ENCODE results near the gene TNFRSF9.
"Not testable (repeated sequence)": the region's sequence is repeated elsewhere in the genome, so short reads cannot be mapped to it uniquely, and the experiment has no call there.

TNFRSF9 gene

DNA sequence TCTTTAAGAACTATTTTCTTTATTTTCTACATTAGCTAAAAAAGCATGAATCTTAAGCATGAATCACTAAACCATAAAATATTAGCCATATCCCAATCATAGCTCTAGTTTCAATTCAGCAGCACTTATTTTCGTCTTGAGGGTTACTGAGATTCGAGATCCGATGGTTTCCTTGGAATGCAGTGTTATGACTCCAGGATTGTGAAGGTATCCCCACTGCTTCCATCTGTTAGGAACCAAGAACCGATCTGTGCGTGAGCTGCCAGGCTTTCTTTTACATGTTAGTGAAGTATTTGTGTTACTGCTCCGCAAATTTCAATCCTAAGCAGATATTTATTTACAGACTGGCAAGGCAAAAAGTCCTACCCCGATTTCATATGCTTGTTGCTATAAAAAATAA, 18.8 kb downstream of the TNFRSF9 start:
- Mint-ChIP-seq H3K9me3 (no peaks in the 10 kb centered on the region), H3K4me1 (peaks cover 6% of the 10 kb centered on the region), H3K27ac (no peak overlapping the region), H3K4me3 (no peak overlapping the region), H3K36me3 (no peaks in the 10 kb centered on the region), H3K27me3 (no peaks in the 10 kb centered on the region)
- no peak for DNase-seq
- CTCF ChIA-PET: no interaction called here

DNA sequence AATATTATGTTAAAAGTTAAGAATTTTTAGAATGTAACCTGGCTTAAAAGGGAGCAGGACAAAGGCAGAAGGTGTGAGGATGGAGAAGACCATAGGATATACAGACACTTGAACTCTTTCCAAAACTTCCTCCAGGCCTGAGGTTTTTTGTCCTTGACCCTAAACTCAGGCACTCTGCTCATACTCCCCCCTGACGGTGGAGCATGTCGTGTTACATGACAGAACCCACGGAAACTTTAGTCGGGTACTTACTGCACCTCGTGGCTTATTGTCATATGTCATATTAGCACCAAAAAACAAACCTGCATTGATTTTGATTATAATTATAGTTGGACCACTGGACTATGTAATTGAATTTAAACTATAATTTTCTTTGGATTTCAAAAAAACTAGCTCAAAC, 20.8 kb downstream of the TNFRSF9 start:
- H3K9me3 Mint-ChIP-seq: no peaks in the 10 kb centered on the region
- CTCF ChIA-PET: interaction anchor here (0.7 to 1.7 kb wide), 4 partner anchors 14 to 167 kb away, joined by 3 to 8 read pairs (median 4); no protein-coding TSS in a partner anchor
- DNase-seq: no peak
- H3K4me1 Mint-ChIP-seq: peaks cover 8% of the 10 kb centered on the region
- no peaks in the 10 kb centered on the region for H3K27me3 Mint-ChIP-seq
- H3K36me3 Mint-ChIP-seq: no peaks in the 10 kb centered on the region
- H3K27ac Mint-ChIP-seq: no peak overlapping the region
- no peak overlapping the region for H3K4me3 Mint-ChIP-seq

DNA sequence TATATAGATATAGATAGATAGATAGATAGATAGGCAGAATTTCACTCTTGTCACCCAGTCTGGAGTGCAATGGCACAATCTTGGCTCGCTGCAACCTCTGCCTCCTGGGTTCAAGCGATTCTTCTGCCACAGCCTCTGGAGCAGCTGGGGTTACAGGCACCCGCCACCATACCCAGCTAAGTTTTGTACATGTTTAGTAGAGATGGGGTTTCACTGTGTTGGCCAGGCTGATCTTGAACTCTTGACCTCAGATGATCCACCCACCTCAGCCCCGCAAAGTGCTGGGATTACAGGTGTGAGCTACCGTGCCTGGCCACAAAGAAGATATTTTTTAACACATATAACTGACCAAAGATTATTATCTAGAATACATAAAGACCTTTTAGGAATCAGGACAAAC, 22.7 kb downstream of the TNFRSF9 start:
- H3K27me3 Mint-ChIP-seq, CTCF ChIA-PET, H3K36me3 Mint-ChIP-seq, H3K4me3 Mint-ChIP-seq, H3K27ac Mint-ChIP-seq, H3K9me3 Mint-ChIP-seq, DNase-seq: not testable (repeated sequence)
- peaks cover 12% of the 10 kb centered on the region for H3K4me1 Mint-ChIP-seq

DNA sequence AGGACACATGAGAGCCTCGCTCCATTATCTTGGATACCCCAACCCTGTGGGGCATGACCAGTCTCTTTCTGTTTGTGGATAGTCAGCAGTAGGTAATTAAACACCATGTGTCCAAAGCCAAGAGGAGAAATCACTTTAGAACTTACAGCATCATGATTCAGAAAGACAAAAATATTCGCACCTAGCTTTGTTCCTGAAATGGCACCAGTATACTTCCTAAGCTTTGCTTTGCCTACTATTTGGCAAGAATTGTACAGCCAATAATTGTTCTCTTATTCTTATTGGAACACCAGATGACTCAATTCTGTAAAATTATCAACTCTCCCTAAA, 24.2 kb downstream of the TNFRSF9 start:
- H3K4me1 Mint-ChIP-seq: peaks cover 17% of the 10 kb centered on the region

DNA sequence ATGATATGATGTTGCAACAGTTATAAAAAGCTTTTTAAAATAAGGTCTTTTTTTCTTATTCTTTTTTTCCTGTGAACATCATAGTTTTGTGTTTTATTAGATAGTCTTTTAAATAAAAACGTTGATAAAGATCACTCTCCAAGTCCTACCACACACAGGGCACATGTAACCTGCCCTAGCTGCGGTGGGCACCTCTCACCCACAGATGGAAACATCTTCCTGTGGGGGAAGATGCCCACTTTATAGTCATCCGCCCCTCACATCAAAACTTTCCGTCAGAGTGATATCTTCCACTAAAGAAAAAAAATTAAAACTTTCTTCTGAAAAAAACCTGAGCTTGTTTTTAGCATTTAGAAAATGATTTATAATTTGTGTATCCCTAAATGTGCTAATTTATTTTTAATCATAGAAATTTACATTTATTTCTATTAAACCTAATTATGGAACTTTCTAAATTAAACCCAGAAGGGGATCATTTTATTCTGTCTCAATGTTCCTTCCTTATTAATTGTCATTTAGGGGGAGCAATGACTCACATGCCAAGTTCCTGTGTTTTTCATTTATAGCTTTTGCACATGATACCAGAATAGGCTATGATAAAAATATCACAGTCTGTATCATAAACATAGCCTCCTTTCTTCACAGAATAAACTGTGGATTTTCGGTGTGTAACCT, 24.7 kb downstream of the TNFRSF9 start:
- Mint-ChIP-seq H3K36me3 (no peaks in the 10 kb centered on the region), H3K4me1 (peaks cover 17% of the 10 kb centered on the region), H3K27me3 (peaks cover 5% of the 10 kb centered on the region), H3K4me3 (no peak overlapping the region), H3K9me3 (no peaks in the 10 kb centered on the region), H3K27ac (no peak overlapping the region)
- CTCF ChIA-PET: interaction anchor here (1.2 to 1.3 kb wide), 3 partner anchors 12 to 26 kb away, joined by 3 to 4 read pairs (median 3); no protein-coding TSS in a partner anchor
- DNase-seq: no peak

More for the DNA sequence above, 24.2 kb downstream of the TNFRSF9 start:
- CTCF ChIA-PET: interaction anchor here (1.2 to 1.3 kb wide), 3 partner anchors 13 to 26 kb away, joined by 3 to 4 read pairs (median 3); no protein-coding TSS in a partner anchor
- Mint-ChIP-seq H3K27me3 (peaks cover 5% of the 10 kb centered on the region), H3K4me3 (no peak overlapping the region), H3K9me3 (no peaks in the 10 kb centered on the region), H3K36me3 (no peaks in the 10 kb centered on the region), H3K27ac (no peak overlapping the region)
- no peak for DNase-seq

DNA sequence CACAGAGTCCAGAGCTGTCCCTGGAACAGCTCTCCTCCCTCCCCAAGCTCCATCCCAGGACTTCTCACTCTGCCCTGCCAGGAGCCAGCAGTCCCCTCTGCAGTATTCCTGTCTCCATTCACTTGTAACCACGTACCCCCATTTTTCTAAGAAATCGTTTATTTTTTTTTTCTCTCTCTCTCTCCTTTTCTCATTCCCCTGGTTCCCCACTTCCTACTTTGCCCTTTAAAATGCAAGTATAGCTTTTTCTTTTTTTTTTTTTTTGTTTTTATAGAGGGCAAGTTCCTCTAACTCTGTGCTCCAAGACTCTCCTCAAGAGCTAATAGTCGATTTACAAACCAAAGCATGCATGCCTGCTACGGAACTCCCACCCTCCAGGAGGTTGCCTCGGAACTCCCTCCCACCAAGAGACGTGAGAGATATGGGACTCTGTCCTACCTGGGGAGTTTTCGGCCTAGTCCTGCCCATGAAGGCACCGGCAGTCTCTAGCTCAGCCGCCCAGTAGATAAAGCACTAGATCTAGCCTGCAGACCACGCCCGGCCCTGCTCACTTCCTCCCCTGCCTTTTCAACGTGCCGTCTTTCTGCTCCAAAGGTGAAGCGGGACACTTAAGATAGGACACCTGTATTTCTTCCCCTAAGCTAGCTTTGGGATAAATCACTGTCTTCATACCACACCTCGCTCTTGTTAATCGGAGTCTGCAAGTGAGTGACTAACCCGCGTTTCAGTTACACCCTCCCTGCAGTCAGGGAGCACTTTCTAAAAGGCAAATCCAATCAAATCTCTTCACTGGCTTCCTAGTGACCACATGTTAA, 27.7 kb downstream of the TNFRSF9 start:
- no peaks in the 10 kb centered on the region for H3K9me3 Mint-ChIP-seq
- CTCF ChIA-PET: no interaction called here
- peak overlapping the region; percentile 46 for H3K27ac Mint-ChIP-seq
- DNase-seq: peak; percentile 24
- H3K36me3 Mint-ChIP-seq: no peaks in the 10 kb centered on the region
- no peak overlapping the region for H3K4me3 Mint-ChIP-seq
- peaks cover 11% of the 10 kb centered on the region for H3K4me1 Mint-ChIP-seq
- H3K27me3 Mint-ChIP-seq: peaks cover 5% of the 10 kb centered on the region

DNA sequence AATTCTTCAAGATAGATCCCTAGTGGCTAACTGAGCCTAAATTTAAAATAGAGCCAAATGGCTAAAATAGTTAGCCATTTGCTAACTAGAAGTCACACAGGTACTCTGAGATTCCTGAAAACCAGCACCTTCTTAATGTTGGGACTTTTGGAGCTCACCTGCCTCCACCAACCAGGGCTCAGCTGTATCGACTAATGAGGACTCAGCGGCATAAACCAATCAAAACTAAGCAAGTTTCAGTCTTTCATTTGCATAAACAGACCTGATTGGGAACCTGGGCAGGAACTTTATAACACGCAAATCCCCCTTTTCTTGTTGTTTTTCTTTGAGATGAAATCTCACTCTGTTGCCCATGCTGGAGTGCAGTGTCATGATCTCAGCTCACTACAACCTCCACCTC, 28.5 kb downstream of the TNFRSF9 start:
- H3K27me3 Mint-ChIP-seq: peaks cover 5% of the 10 kb centered on the region
- H3K36me3 Mint-ChIP-seq: no peaks in the 10 kb centered on the region
- CTCF ChIA-PET: no interaction called here
- no peak overlapping the region for H3K4me3 Mint-ChIP-seq
- no peak for DNase-seq
- no peak overlapping the region for H3K27ac Mint-ChIP-seq
- H3K4me1 Mint-ChIP-seq: peaks cover 11% of the 10 kb centered on the region
- no peaks in the 10 kb centered on the region for H3K9me3 Mint-ChIP-seq

DNA sequence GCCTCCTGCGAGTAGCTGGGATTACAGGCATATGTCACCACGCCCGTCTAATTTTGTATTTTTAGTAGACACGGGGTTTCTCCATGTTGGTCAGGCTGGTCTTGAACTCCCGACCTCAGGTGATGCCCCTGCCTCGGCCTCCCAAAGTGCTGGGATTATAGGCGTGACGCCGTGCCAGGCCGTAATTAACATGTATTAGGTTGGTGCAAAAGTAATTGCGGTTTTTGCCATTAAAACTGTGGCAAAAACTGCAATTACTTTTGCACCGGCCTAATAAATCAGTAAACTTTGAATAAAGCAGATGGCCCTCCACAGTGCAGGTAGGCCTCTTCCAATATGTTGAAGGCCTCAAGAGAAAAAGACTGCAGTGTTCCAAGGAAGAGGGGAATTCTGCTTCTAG, 35.4 kb downstream of the TNFRSF9 start:
- CTCF ChIA-PET: interaction anchor here (0.7 to 3.4 kb wide), 4 partner anchors 14 to 237 kb away, joined by 3 to 20 read pairs (median 3); no protein-coding TSS in a partner anchor
- Mint-ChIP-seq H3K27ac (no peak overlapping the region), H3K9me3 (no peaks in the 10 kb centered on the region), H3K36me3 (no peaks in the 10 kb centered on the region), H3K4me3 (no peak overlapping the region), H3K27me3 (peaks cover 11% of the 10 kb centered on the region), H3K4me1 (peaks cover 2% of the 10 kb centered on the region)
- no peak for DNase-seq

DNA sequence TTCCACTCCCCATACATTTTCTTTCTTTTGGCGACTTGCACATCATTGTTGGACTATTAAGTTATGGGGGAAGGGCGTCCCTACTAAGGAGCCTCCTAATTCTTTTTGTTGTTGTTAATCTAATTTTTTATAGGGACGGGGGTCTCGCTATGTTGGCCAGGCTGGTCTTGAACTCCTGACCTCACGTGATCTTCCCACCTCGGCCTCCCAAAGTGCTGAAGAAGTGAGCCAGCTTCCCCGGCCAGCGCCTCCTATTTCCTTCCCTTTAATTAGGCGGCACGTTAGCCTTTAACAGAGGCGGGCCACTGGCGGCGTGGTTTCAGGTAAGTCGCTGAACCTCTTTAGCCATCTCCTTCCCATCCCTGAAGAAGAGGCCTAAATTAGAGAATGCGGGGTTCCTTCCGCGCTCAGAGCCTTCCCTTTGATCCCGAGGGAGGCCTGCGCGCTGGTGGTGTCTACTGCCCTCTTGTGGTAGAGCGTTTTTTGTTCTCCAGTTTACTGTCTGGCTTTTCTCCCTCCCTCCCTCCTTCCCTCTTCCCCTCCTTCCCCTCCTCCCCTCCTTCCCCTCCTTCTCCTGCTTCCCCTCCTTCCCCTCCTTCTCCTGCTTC, 38.1 kb downstream of the TNFRSF9 start:
- H3K27ac Mint-ChIP-seq: no peak overlapping the region
- no peaks in the 10 kb centered on the region for H3K36me3 Mint-ChIP-seq
- DNase-seq: peak; percentile 65
- H3K4me3 Mint-ChIP-seq: no peak overlapping the region
- H3K9me3 Mint-ChIP-seq: no peaks in the 10 kb centered on the region
- H3K4me1 Mint-ChIP-seq: peaks cover 4% of the 10 kb centered on the region
- CTCF ChIA-PET: interaction anchor here (1.1 to 4.3 kb wide), 6 partner anchors 39 to 235 kb away, joined by 3 to 36 read pairs (median 6); partner anchors contain the start of gene TNFRSF9
- peaks cover 12% of the 10 kb centered on the region for H3K27me3 Mint-ChIP-seq

DNA sequence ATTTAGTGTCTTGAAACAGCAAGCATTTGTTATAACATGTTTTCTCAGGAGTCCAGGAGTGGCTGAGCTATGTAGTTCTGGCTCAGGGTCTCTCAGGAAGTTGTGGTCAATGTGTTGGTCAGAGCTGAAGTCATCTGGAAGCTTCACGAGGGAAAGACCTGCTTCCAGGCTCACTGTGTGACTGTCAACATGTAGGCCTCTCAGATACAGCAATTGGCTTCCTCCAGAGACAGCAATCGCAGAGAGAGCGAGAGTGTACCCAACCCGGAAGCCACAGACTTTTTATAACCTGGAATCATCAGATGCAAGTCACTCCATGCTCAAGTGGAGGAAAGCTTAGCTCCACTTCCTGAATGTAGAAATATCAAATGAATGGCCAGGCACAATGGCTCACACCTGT, 40.9 kb downstream of the TNFRSF9 start:
- H3K27ac Mint-ChIP-seq: no peak overlapping the region
- H3K4me3 Mint-ChIP-seq: no peak overlapping the region
- CTCF ChIA-PET: interaction anchor here (1.4 to 4.3 kb wide), 3 partner anchors 92 to 232 kb away, joined by 4 to 36 read pairs (median 9); no protein-coding TSS in a partner anchor
- no peak for DNase-seq
- no peaks in the 10 kb centered on the region for H3K36me3 Mint-ChIP-seq
- peaks cover 15% of the 10 kb centered on the region for H3K27me3 Mint-ChIP-seq
- peaks cover 4% of the 10 kb centered on the region for H3K4me1 Mint-ChIP-seq
- H3K9me3 Mint-ChIP-seq: no peaks in the 10 kb centered on the region

DNA sequence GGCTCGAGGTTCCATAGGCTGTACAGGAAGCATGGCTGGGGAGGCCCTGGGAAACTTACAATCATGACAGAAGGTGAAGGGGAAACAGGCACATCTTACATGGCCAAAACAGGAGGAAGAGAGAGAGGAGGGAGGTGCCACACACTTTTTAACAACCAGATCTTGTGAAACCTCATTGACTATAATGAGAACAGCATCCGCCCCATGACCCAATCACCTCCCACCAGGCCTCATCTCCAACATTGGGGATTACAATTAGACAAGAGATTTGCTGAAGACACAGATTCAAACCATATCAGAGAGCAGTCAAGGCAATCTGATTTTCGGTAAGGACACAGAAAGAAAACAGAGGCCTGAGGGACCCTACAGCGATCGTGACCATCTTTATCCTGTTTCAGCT, 41.7 kb downstream of the TNFRSF9 start:
- H3K4me3 Mint-ChIP-seq: no peak overlapping the region
- no peaks in the 10 kb centered on the region for H3K9me3 Mint-ChIP-seq
- no peak overlapping the region for H3K27ac Mint-ChIP-seq
- H3K27me3 Mint-ChIP-seq: peaks cover 15% of the 10 kb centered on the region
- CTCF ChIA-PET: interaction anchor here (1.4 to 4.3 kb wide), 3 partner anchors 91 to 232 kb away, joined by 4 to 36 read pairs (median 9); no protein-coding TSS in a partner anchor
- no peak for DNase-seq
- H3K4me1 Mint-ChIP-seq: peaks cover 4% of the 10 kb centered on the region
- H3K36me3 Mint-ChIP-seq: no peaks in the 10 kb centered on the region

DNA sequence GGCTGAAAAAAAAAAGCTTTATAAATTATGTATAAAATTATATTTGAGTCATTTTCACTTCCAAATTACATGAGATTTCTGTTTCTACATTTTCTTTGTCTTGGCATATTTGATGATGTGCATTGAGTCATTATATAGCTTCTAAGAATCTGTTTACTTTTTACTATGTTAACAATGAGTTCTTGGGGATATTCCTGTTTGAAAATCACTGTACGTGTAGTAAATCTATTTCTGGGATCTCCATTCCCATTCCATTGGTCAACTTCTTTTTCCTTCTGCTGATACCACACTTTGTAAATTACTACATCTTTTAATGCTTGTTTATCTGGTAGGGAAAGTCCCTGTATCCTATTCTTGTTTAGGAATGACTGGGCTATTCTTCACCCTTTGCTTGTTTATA, 43.6 kb downstream of the TNFRSF9 start:
- H3K9me3 Mint-ChIP-seq: no peaks in the 10 kb centered on the region
- CTCF ChIA-PET: no interaction called here
- no peak for DNase-seq
- H3K4me3 Mint-ChIP-seq: no peak overlapping the region
- no peaks in the 10 kb centered on the region for H3K36me3 Mint-ChIP-seq
- no peak overlapping the region for H3K27ac Mint-ChIP-seq
- H3K27me3 Mint-ChIP-seq: peaks cover 16% of the 10 kb centered on the region
- H3K4me1 Mint-ChIP-seq: peaks cover 2% of the 10 kb centered on the region

DNA sequence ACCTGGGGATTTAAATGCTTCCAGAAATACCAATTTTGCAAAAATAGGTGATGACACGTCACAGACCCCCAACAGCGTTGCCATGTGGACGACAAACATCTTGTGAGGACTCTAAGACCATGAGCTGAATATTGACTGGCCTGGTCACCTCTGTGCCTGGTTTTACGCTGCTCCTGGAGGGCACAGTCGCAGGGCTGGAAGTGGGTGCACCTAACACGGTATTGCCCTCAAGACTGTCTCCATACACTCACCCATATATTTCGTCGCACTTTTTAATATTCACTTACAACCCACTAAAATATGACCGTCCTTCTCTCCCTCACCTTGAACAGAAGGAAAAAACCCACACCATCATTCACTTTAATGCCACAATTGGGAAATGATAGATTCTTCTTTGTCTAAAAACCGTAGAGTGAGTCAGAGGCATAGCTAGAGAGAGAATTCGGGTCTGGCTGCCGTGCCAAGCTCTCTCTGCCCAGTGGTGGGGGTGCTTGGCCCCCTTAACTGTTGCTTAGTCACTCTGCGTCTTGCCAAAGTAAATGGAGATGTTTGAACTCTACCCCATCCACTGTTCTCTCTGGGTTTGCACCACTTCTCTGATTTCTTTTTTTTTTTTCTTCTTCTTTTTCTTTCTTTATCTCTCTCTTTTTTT, 47.0 kb downstream of the TNFRSF9 start:
- H3K27me3 Mint-ChIP-seq: peaks cover 25% of the 10 kb centered on the region
- DNase-seq: no peak
- no peak overlapping the region for H3K27ac Mint-ChIP-seq
- H3K36me3 Mint-ChIP-seq: no peaks in the 10 kb centered on the region
- no peaks in the 10 kb centered on the region for H3K9me3 Mint-ChIP-seq
- CTCF ChIA-PET: interaction anchor here (1.0 kb wide), 1 partner anchor 7 kb away, joined by 3 read pairs; no protein-coding TSS in a partner anchor
- no peaks in the 10 kb centered on the region for H3K4me1 Mint-ChIP-seq
- no peak overlapping the region for H3K4me3 Mint-ChIP-seq

DNA sequence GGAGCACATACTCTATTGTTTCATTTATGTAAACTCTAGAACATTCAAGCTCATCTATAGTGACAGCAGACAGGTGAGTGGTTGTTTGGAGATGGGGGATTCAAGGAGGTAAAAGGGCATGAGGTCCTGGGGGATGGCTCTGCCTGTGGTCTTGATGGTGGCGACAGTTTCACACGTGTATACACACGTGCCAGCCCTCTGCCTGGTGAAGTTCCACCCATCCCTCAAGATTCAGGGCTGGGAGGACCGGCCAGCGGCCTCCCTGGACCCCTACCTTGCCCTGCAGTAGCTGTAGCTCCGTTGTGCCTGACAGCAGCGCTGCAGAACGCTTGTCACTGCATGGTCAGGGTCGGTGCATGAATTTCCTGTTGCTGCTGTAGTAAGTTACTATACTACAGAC, 48.8 kb downstream of the TNFRSF9 start:
- no peak overlapping the region for H3K27ac Mint-ChIP-seq
- H3K27me3 Mint-ChIP-seq: peaks cover 35% of the 10 kb centered on the region
- DNase-seq: no peak
- H3K4me3 Mint-ChIP-seq: no peak overlapping the region
- no peaks in the 10 kb centered on the region for H3K4me1 Mint-ChIP-seq
- H3K36me3 Mint-ChIP-seq: no peaks in the 10 kb centered on the region
- no peaks in the 10 kb centered on the region for H3K9me3 Mint-ChIP-seq
- CTCF ChIA-PET: no interaction called here
